Measurements from ENCODE around the gene FAM107B. TPM values are rescaled to one million over a fixed set of nuclear protein-coding genes. Genes with fewer than 3 reads are reported as not detected.
"Not testable (repeated sequence)": the region's sequence is repeated elsewhere in the genome, so short reads cannot be mapped to it uniquely, and the experiment has no call there.

FAM107B gene
- total and polyA plus RNA-seq, 7 experiments from 2014 or later: 167 to 236 (median 211) TPM

DNA sequence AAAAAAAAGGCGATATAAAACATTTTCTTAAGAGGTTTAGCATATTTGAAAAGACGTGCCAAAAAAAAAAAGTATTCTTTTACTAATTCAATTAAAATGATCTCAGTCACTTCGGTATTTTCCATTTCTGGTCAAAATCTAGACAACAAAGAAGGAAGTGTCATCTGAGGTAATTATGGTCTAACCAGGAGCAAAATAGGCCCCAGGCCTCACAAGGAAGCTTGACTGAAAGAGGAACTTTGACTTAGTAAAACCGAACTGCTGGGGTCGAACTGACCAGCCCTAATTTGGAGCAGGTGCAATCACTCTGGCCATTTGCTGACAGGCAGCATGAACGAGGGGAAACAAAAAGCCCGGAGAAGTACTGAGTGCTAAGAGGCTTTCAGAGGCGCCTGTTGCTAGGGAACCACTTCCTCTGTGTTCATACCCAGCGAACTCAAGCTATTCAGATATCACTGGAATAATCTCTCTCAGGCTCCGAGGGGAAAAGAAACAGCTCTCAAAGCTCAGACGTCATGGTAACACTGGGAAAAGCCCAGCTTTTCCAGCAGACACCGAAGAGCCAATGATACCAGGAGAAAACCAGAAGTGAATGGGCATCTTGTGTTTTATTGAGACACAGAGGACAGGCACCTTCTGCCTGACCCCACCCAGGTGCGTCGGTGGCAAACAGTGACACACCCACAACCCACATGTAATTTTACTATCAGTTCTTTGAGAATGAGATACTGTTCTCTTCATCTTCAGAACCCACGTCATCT lies 126.5 kb downstream of the FAM107B start:
- DNase-seq (peak; percentile 55 to 93 (median 86)), ATAC-seq (peak; percentile 91)
- no peaks in the 10 kb centered on the region for H3K9me3 ChIP-seq (ENCODE audit: control insufficient read depth in 2 of 3, low read length in 3 of 3)
- ChIA-PET CTCF (interaction anchor here (0.6 kb wide), 1 partner anchor 174 kb away, joined by 3 read pairs; no protein-coding TSS in a partner anchor), POLR2A (interaction anchor here (0.7 to 1.6 kb wide), 11 partner anchors 8 to 311 kb away, joined by 3 to 5 read pairs (median 3); partner anchors contain the start of genes CDNF, HSPA14, MEIG1 and MSANTD7)
- peak overlapping the region; percentile 95 to 100 (median 99) for H3K27ac Mint-ChIP-seq
- H3K36me3 ChIP-seq (ENCODE audit: control insufficient read depth in 2 of 3, insufficient read depth in 3 of 3, low read length in 3 of 3): no peaks in the 10 kb centered on the region
- H3K27me3 ChIP-seq (ENCODE audit: control insufficient read depth in 2 of 2, insufficient read depth in 2 of 2, low read length in 2 of 2): no peaks in the 10 kb centered on the region
- no peaks in the 10 kb centered on the region for H3K27me3 Mint-ChIP-seq
- peaks cover 0 to 2% (median 0%) of the 10 kb centered on the region in 11 donors for H3K9me3 Mint-ChIP-seq
- H3K4me3 Mint-ChIP-seq: peak overlapping the region; percentile 77 to 98 (median 88)
- H3K4me3 ChIP-seq (ENCODE audit: low read length): peak overlapping the region; percentile 54
- H3K4me1 ChIP-seq (ENCODE audit: control insufficient read depth in 2 of 2, insufficient read depth in 2 of 2, low read length in 2 of 2): peaks cover 25 to 31% of the 10 kb centered on the region in 2 donors
- intact Hi-C loops (cut with micrococcal nuclease): loop anchor here (1.0 to 5.0 kb wide), 17 partner anchors 11 to 861 kb away; partner anchors contain the start of genes CDNF (in 2 of the 2), HSPA14 (in 2 of the 2), MSANTD7 (in 2 of the 2) and DCLRE1C (in 1 of the 2)
- peaks cover 0 to 4% (median 0%) of the 10 kb centered on the region in 5 donors for H3K36me3 Mint-ChIP-seq
- peak overlapping the region; percentile 98 for H3K27ac ChIP-seq (ENCODE audit: low read depth, low read length)
- H3K4me1 Mint-ChIP-seq: peaks cover 20 to 70% (median 61%) of the 10 kb centered on the region in 7 donors

DNA sequence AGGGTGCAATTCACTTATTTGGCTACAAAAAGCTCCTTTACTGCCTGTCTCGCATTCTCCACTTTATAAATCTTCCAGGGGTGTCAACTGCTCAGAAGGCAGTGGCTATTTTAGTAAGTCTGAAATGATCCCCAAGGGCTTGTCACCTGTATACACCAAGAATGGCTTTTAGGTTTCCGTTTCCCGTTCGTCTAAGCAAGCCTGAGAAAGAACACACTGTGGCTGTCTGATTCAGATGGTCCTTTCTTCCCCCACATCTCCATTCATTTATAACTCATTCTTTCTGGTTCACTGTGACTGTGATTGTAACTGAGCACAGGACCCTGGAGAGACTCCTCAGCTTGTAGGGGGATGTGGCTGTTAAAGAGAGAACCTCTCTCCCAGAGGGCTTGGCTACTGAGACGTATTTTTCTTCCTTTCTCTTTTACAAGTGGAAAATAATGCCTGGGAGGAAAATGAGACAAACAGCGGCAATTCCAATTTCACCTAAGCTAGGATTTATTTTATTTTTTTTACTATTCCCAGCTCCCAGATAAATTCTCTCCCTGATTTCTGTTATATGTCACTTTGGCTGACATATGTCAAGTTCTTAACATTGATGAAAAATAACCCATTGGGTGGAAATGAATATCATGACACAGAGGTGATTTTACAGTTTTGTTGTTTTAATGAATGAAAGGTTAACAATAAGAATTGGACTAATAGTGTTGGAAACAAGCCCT lies 129.3 kb downstream of the FAM107B start:
- H3K27me3 Mint-ChIP-seq: no peaks in the 10 kb centered on the region
- H3K9me3 Mint-ChIP-seq: peaks cover 0 to 7% (median 5%) of the 10 kb centered on the region in 11 donors
- Histone ChIP-seq H3K4me3 (ENCODE audit: low read length) (no peak overlapping the region), H3K27ac (ENCODE audit: low read depth, low read length) (no peak overlapping the region), H3K9me3 (ENCODE audit: control insufficient read depth in 2 of 3, low read length in 3 of 3) (no peaks in the 10 kb centered on the region), H3K36me3 (ENCODE audit: control insufficient read depth in 2 of 3, insufficient read depth in 3 of 3, low read length in 3 of 3) (no peaks in the 10 kb centered on the region), H3K27me3 (ENCODE audit: control insufficient read depth in 2 of 2, insufficient read depth in 2 of 2, low read length in 2 of 2) (no peaks in the 10 kb centered on the region), H3K4me1 (ENCODE audit: control insufficient read depth in 2 of 2, insufficient read depth in 2 of 2, low read length in 2 of 2) (peaks cover 23 to 30% of the 10 kb centered on the region in 2 donors)
- intact Hi-C loops (cut with micrococcal nuclease): loop anchor here (2.0 to 5.0 kb wide), 4 partner anchors 13 to 307 kb away; partner anchors contain the start of gene DCLRE1C (in 1 of the 2)
- H3K4me3 Mint-ChIP-seq: peak overlapping the region in 3 of 10 donors; percentile 1 to 20 (median 11)
- H3K4me1 Mint-ChIP-seq: peaks cover 14 to 46% (median 42%) of the 10 kb centered on the region in 7 donors
- ChIA-PET CTCF (no interaction called here), POLR2A (interaction anchor here (0.6 to 2.5 kb wide), 7 partner anchors 9 to 611 kb away, joined by 3 to 7 read pairs (median 4); no protein-coding TSS in a partner anchor)
- H3K27ac Mint-ChIP-seq: peak overlapping the region; percentile 39 to 98 (median 68)
- H3K36me3 Mint-ChIP-seq: peaks cover 0 to 7% (median 4%) of the 10 kb centered on the region in 5 donors
- ATAC-seq: no peak
- no peak for DNase-seq

DNA sequence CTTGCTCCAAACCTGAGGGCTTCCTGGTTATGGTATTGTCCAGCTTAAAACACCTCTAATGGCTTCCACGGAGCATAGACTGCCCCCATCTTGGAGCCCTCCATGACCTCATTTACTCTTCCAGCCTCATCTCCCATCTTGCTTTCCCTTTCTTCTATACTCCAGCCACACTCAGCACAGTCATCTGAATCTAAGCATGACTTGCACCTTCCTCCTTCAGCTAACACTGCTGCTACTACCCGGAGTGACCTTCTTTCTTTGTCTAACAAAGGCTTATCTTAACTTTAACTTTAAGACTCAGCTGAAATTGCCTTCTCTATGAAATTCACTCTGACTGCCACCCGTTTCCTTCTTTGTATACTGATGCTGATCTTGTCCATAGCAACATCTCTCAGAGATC lies 135.1 kb downstream of the FAM107B start:
- no peak overlapping the region for H3K27ac ChIP-seq (ENCODE audit: low read depth, low read length)
- H3K36me3 ChIP-seq (ENCODE audit: control insufficient read depth in 2 of 3, insufficient read depth in 3 of 3, low read length in 3 of 3): no peaks in the 10 kb centered on the region
- H3K4me3 ChIP-seq (ENCODE audit: low read length): no peak overlapping the region
- POLR2A ChIA-PET: interaction anchor here (1.1 kb wide), 1 partner anchor 9 kb away, joined by 4 read pairs; no protein-coding TSS in a partner anchor
- ATAC-seq (no peak), DNase-seq (no peak)
- peaks cover 0 to 8% (median 2%) of the 10 kb centered on the region in 7 donors for H3K4me1 Mint-ChIP-seq
- peaks cover 0 to 3% (median 0%) of the 10 kb centered on the region in 5 donors for H3K27me3 Mint-ChIP-seq
- intact Hi-C loops (cut with micrococcal nuclease): no loop called here
- H3K9me3 Mint-ChIP-seq: peaks cover 0 to 7% (median 5%) of the 10 kb centered on the region in 11 donors
- no peaks in the 10 kb centered on the region for H3K27me3 ChIP-seq (ENCODE audit: control insufficient read depth in 2 of 2, insufficient read depth in 2 of 2, low read length in 2 of 2)
- H3K36me3 Mint-ChIP-seq: peaks cover 0 to 9% (median 4%) of the 10 kb centered on the region in 5 donors
- CTCF ChIA-PET: interaction anchor here (0.5 to 0.9 kb wide), 2 partner anchors 14 to 113 kb away, joined by 3 to 5 read pairs; no protein-coding TSS in a partner anchor
- no peaks in the 10 kb centered on the region for H3K4me1 ChIP-seq (ENCODE audit: control insufficient read depth in 2 of 2, insufficient read depth in 2 of 2, low read length in 2 of 2)
- H3K27ac Mint-ChIP-seq: peak overlapping the region in 1 of 9 donors; percentile 4
- H3K9me3 ChIP-seq (ENCODE audit: control insufficient read depth in 2 of 3, low read length in 3 of 3): no peaks in the 10 kb centered on the region
- H3K4me3 Mint-ChIP-seq: no peak overlapping the region

DNA sequence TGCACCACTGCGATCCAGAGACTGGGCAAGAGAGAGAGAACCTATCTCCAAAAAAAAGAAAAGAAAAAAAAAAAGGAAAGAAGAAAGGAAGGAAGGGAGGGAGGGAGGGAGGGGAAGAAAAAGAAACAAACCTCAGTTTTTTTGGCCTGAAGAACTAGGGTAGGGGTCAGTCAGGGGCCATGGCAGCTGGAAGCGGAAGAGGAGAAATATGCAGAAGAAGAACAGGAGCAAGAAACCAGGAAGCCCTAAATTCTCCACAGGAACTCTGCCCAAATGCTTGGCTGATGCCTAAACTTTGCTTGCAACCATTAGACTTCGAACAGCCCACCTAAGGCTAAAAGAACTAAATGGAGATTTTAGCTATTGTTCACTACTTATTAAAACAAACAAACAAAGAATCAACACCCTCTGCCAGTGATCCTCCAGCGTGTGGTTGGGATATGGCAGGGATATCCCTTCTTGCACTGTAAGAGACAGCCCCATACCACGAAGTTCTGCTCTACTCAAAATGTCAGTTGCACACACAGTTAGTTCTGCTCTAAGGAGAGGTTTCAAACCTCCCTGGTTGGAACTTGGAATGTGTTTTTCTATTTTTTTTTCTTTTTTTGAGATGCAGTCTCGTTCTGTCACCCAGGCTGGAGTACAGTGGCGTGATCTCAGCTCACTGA lies 139.5 kb downstream of the FAM107B start:
- Mint-ChIP-seq H3K36me3 (peaks cover 0 to 3% (median 0%) of the 10 kb centered on the region in 5 donors), H3K4me1 (peaks cover under 1 to 14% (median 2%) of the 10 kb centered on the region in 7 donors), H3K27ac (no peak overlapping the region), H3K27me3 (peaks cover 0 to 6% (median 0%) of the 10 kb centered on the region in 5 donors), H3K4me3 (no peak overlapping the region), H3K9me3 (no peaks in the 10 kb centered on the region)
- Histone ChIP-seq H3K9me3 (ENCODE audit: control insufficient read depth in 2 of 3, low read length in 3 of 3) (no peaks in the 10 kb centered on the region), H3K27me3 (ENCODE audit: control insufficient read depth in 2 of 2, insufficient read depth in 2 of 2, low read length in 2 of 2) (no peaks in the 10 kb centered on the region), H3K4me1 (ENCODE audit: control insufficient read depth in 2 of 2, insufficient read depth in 2 of 2, low read length in 2 of 2) (peaks cover 0 to under 1% of the 10 kb centered on the region in 2 donors), H3K36me3 (ENCODE audit: control insufficient read depth in 2 of 3, insufficient read depth in 3 of 3, low read length in 3 of 3) (no peaks in the 10 kb centered on the region), H3K4me3 (ENCODE audit: low read length) (no peak overlapping the region), H3K27ac (ENCODE audit: low read depth, low read length) (no peak overlapping the region)
- DNase-seq (no peak), ATAC-seq (no peak)
- CTCF ChIA-PET: no interaction called here
- POLR2A ChIA-PET: no interaction called here
- intact Hi-C loops (cut with micrococcal nuclease): no loop called here

DNA sequence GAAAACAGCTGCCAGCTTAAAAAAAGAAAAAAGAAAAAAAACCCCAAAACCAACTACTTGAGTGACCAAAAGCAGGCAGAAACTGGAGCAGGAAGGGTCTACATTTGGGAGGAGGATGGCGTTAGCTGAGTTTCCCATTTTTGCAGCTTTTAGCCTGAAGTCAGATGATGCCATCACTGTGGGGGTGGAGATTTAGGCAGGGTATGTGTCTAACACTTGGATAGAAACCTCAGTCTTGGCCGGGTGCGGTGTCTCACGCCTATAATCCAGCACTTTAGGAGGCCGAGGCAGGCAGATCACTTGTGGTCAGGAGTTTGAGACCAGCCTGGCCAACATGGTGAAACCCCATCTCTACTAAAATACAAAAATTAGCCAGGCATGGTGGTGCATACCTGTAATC lies 140.1 kb downstream of the FAM107B start:
- CTCF ChIA-PET; H3K4me3 ChIP-seq (ENCODE audit: low read length); DNase-seq; H3K4me1 ChIP-seq (ENCODE audit: control insufficient read depth in 2 of 2, insufficient read depth in 2 of 2, low read length in 2 of 2); H3K27ac ChIP-seq (ENCODE audit: low read depth, low read length); H3K36me3 ChIP-seq (ENCODE audit: control insufficient read depth in 2 of 3, insufficient read depth in 3 of 3, low read length in 3 of 3); intact Hi-C loops (cut with micrococcal nuclease); H3K27me3 Mint-ChIP-seq; H3K27ac Mint-ChIP-seq; H3K9me3 Mint-ChIP-seq; ATAC-seq; H3K9me3 ChIP-seq (ENCODE audit: control insufficient read depth in 2 of 3, low read length in 3 of 3); H3K36me3 Mint-ChIP-seq; H3K4me3 Mint-ChIP-seq; H3K27me3 ChIP-seq (ENCODE audit: control insufficient read depth in 2 of 2, insufficient read depth in 2 of 2, low read length in 2 of 2): not testable (repeated sequence)
- peaks cover 4 to 16% (median 7%) of the 10 kb centered on the region in 7 donors for H3K4me1 Mint-ChIP-seq
- POLR2A ChIA-PET: interaction anchor here (0.6 kb wide), 1 partner anchor 464 kb away, joined by 4 read pairs; no protein-coding TSS in a partner anchor
